HEK293T (cell line): ENCODE data around the gene ARMC3.

Source experiments
- ARNT ChIP-seq: fragments of 450-650 bp; IDR thresholded peaks from 2 replicates; pipeline ENCODE4 v1.6.1; 2017; ENCODE audit warnings: mild to moderate bottlenecking
- BHLHE40 ChIP-seq: fragments of 450-650 bp; IDR thresholded peaks from 2 replicates; pipeline ENCODE4 v1.6.1; 2016; ENCODE audit warnings: mild to moderate bottlenecking, moderate library complexity, borderline replicate concordance
- ELF4 ChIP-seq: fragments of 450-650 bp; IDR thresholded peaks from 2 replicates; pipeline ENCODE4 v1.6.1; 2017; ENCODE audit warnings: antibody characterized with exemption
- FOXA1 ChIP-seq: fragments of 450-650 bp; IDR thresholded peaks from 2 replicates; pipeline ENCODE4 v1.6.1; 2016; ENCODE audit warnings: mild to moderate bottlenecking
- FOXK2 ChIP-seq: fragments of 450-650 bp; IDR thresholded peaks from 2 replicates; pipeline ENCODE4 v1.6.1; 2016; ENCODE audit warnings: mild to moderate bottlenecking
- FOXM1 ChIP-seq: fragments of 450-650 bp; IDR thresholded peaks from 2 replicates; pipeline ENCODE4 v1.6.1; 2017; ENCODE audit warnings: mild to moderate bottlenecking, borderline replicate concordance
- LEF1 ChIP-seq: fragments of 450-650 bp; IDR thresholded peaks from 2 replicates; pipeline ENCODE4 v1.6.1; 2017; ENCODE audit warnings: mild to moderate bottlenecking, borderline replicate concordance
- TARDBP ChIP-seq: fragments of 450-650 bp; IDR thresholded peaks from 2 replicates; pipeline ENCODE4 v1.6.1; 2016

- TF ChIP-seq LEF1: no peak
- no peak for TF ChIP-seq TARDBP
- TF ChIP-seq FOXK2: no peak
- TF ChIP-seq ARNT: no peak
- no peak for TF ChIP-seq FOXA1
- TF ChIP-seq BHLHE40: no peak
- TF ChIP-seq ELF4: no peak
- no peak for TF ChIP-seq FOXM1
Observed at GRCh38 chr10:22908837-22909236, 19.0 kb upstream of the ARMC3 start.
